HG03521 (cell line): ENCODE measurements around the gene TSPYL6.

Experiments used
- ATAC-seq: cut with Tn5 transposase; IDR thresholded peaks from one replicate; pipeline ENCODE4 v1.9.1; 2021; ENCODE audit warnings: mild to moderate bottlenecking, moderate library complexity; ENCODE audit not compliant: unreplicated experiment

Gene TSPYL6

DNA sequence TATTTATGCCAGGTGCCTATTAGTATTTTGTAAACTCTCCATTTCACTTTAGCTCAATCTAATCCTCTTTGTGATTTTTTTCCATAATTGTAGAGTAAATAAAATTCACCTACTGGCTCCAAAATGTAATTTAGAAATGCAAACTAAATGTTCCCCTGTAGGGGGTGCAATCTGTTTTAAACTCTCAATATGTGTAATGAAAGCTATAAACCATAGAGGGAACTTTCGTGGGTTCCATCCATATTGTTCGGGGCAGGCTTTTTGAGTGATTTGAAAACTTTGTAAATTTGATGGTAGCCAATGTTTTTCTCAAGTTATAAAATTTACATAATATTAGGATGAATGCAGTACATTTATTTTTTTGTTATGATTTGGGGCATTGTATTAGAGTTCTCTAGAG is 49.4 kb downstream of the TSPYL6 start:
- no peak for ATAC-seq

DNA sequence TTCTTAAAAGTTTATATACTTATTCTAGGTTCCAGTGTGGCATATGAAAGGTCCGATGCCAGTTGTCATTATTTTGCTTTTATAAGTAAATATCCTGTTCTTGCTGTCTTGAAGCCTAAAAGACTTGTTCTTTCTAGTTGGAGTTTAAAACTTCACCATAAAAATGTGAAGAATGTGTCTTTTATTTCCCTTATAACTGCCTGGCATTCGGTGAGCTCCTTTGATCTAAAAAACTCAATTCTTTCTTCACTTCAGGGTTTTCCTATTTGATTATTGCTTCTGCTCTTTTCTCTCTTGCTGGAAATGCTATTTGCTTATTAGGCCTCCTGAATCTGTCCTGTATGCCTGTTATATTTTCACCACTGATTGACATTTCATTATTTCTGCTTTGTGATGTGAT is 51.6 kb downstream of the TSPYL6 start:
- no peak for ATAC-seq
